GM10248 (cell line): ENCODE results near the gene CAPN9.
"Not testable (repeated sequence)": the region's sequence is repeated elsewhere in the genome, so short reads cannot be mapped to it uniquely, and the experiment has no call there.

Experiments used
- CTCF ChIA-PET: fragments of 300-600 bp; sonication (Branson Sonifier 250); formaldehyde crosslinking; extraction: SDS; loops from one replicate; lab custom pipeline; 2021; ENCODE audit warnings: antibody characterized with exemption; lab: Yijun Ruan, JAX
- POLR2A ChIA-PET: fragments of 350-650 bp; sonication (Branson Sonifier 250); formaldehyde crosslinking; extraction: SDS; loops from one replicate; lab custom pipeline; 2020; ENCODE audit warnings: antibody characterized with exemption; lab: Yijun Ruan, JAX
- DNase-seq: peaks from one replicate; pipeline ENCODE4 v3.0.0; 2012; ENCODE audit errors: extremely low spot score
- CTCF ChIP-seq: IDR thresholded peaks from 2 replicates; pipeline ENCODE4 v1.5.1; 2012; ENCODE audit warnings: mild to moderate bottlenecking, low read depth; ENCODE audit errors: extremely low read depth, missing control alignments, control extremely low read depth

CAPN9 gene

DNA sequence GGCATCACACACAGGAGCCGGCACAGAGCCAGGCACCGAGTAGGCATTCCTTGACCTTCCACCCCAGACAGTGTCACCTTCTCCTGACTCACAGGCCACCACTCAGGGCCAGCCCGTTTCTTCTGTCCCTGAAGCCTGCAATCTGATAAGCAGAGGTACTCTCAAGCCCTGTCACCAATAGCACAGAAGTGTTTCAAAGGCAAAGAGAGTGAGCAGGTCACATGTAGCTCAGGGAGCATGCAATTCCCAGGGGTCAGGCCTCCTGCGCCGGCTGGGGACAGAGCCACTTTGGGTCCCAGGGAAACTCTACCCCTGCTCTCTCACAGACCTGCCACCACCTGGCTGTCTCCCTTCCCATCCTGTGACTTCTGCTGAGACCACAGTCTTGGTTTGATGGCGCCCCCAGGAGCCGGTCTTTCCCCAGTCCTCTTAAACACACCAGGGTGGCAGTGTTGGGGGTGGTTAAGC, 13.2 kb downstream of the CAPN9 start:
- CTCF ChIA-PET, result interaction anchor here (1.3 to 1.4 kb wide), 2 partner anchors 118 to 133 kb away, joined by 3 read pairs; partner anchors contain the start of gene COG2
- no peak for DNase-seq
- no peak for TF ChIP-seq CTCF
- POLR2A ChIA-PET, result no interaction called here

- no peak for DNase-seq
- TF ChIP-seq CTCF, result no peak
- POLR2A ChIA-PET, result no interaction called here
- CTCF ChIA-PET, result interaction anchor here (1.2 to 1.3 kb wide), 3 partner anchors 10 to 131 kb away, joined by 3 to 4 read pairs (median 3); no protein-coding TSS in a partner anchor
Measured at GRCh38 chr1:230761443-230762167, 14.4 kb downstream of the CAPN9 start.

DNA sequence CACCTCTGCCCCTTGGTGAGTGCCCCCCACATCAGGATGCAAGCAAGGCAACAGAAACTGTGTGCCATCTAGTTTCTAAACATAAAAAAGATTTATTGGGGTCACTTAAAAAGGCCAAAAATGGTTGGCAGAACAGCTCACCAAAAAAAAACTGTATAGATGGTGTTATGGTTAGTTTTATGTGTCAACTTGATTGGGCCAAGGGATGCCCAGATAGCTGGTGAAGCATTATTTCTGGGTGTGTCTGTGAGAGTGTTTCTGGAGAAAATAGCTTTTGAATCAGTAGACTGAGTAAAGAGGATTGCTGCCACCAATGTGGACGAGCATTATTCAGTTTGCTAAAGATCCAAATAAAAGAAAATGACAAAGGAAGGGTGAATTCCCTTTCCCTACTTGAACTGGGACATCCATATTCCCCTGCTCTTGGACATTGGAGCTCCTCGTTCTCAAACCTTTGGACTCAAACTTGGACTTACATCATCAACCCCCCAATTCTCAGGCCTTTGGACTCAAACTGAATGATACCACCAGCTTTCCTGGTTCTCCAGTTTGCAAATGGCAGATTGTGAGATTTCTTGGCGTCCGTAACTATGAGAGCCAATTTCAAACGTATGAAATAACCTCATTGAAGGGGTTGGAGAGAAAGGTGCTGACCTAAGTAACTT, 16.9 kb downstream of the CAPN9 start:
- TF ChIP-seq CTCF, result no peak
- ChIA-PET CTCF (interaction anchor here (1.1 kb wide), 1 partner anchor 17 kb away, joined by 3 read pairs; no protein-coding TSS in a partner anchor), POLR2A (no interaction called here)
- no peak for DNase-seq

DNA sequence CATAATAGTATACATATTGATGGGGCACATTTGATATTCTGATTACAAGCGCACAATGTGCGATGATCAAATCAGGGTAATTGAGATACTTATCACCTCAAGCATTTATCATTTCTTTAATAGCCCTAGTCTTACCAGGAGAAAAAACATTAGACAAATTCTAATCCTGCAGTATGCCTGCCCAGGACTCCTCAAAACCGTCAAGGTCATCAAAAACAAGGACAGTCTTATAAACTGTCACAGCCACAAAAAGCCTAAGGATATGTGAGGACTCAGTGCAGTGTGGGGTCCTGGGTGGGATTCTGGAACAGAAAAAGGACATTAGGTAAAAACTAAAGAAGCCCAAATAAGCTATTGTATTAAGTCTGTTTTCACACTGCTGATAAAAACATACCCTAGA, 19.1 kb downstream of the CAPN9 start:
- no peak for DNase-seq
- ChIA-PET POLR2A (no interaction called here), CTCF (no interaction called here)
- TF ChIP-seq CTCF, result no peak

- DNase-seq, POLR2A ChIA-PET: not testable (repeated sequence)
- CTCF ChIA-PET, result interaction anchor here (1.1 kb wide), 1 partner anchor 20 kb away, joined by 3 read pairs; no protein-coding TSS in a partner anchor
Measured at GRCh38 chr1:230767859-230768612, 20.8 kb downstream of the CAPN9 start.

- no peak for TF ChIP-seq CTCF
- POLR2A ChIA-PET, result no interaction called here
- CTCF ChIA-PET, result no interaction called here
- no peak for DNase-seq
Measured at GRCh38 chr1:230768903-230769570, 21.8 kb downstream of the CAPN9 start.
